Sigmoid colon (tissue), 4 donors: ENCODE results near the gene ECT2.

Experiments
- POLR2AphosphoS5 ChIP-seq, 4 donors: sonication (generic); formaldehyde crosslinking; IDR thresholded peaks; one replicate each; pipeline ENCODE4 v1.6.1; 2017; ENCODE audit warnings: antibody characterized with exemption in 4 of 4
- TF ChIP-seq, protein P1 (sequence below), 4 experiments: fragments of 450-650 bp in 3 of 4; fragments of 200-600 bp in 1 of 4; IDR thresholded peaks; one replicate each; pipeline ENCODE4 v1.5.1; 2016 to 2019; ENCODE audit warnings: antibody characterized with exemption in 4 of 4, mild to moderate bottlenecking in 3 of 4, moderate library complexity in 2 of 4

DNA sequence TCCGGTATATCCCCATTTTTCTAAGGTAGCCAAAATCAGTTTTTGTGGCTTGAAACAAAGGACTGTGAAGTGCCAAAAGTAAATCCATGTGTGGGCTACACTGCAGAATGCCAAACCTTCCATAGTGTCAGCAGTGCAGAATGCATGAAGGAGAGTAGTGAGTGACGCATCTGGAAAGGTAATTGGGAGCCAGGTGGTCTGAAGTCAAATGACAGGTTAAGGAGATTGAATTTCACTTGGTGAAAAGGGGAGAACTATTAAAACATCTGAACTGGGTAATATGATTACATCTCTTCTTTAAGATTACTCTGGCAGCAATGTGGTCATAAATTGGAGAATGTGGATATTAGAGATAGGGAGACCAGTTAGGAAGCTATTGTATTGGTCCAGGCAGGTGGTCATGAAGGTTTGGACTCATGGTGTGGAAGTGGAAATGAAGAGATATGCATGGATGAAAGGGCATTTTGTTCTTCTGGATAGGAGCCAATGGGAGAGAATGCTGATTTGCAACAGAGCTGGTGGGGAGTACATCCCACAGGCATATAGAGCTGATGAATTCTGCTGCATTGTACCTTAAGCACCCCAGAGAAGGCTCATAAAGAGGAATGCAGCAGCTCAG lies 118.2 kb downstream of the ECT2 start:
- TF ChIP-seq, protein P1, sequence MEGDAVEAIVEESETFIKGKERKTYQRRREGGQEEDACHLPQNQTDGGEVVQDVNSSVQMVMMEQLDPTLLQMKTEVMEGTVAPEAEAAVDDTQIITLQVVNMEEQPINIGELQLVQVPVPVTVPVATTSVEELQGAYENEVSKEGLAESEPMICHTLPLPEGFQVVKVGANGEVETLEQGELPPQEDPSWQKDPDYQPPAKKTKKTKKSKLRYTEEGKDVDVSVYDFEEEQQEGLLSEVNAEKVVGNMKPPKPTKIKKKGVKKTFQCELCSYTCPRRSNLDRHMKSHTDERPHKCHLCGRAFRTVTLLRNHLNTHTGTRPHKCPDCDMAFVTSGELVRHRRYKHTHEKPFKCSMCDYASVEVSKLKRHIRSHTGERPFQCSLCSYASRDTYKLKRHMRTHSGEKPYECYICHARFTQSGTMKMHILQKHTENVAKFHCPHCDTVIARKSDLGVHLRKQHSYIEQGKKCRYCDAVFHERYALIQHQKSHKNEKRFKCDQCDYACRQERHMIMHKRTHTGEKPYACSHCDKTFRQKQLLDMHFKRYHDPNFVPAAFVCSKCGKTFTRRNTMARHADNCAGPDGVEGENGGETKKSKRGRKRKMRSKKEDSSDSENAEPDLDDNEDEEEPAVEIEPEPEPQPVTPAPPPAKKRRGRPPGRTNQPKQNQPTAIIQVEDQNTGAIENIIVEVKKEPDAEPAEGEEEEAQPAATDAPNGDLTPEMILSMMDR (IDR thresholded peaks at IDR 0.05), result no peak
- no peak for TF ChIP-seq POLR2AphosphoS5 (IDR thresholded peaks at IDR 0.05)
